ENCODE measurements around the gene ZC3H7A.

GRCh38 chr16:11725457-11725856, 71.6 kb downstream of the ZC3H7A start:
- no peak for TF ChIP-seq FOXM1 (IDR thresholded peaks at IDR 0.05; ENCODE audit: borderline replicate concordance)
- TF ChIP-seq LEF1 (IDR thresholded peaks at IDR 0.05; ENCODE audit: borderline replicate concordance), result no peak
- no peak for TF ChIP-seq ELF4 (IDR thresholded peaks at IDR 0.05)
- no peak for TF ChIP-seq HDGF (IDR thresholded peaks at IDR 0.05; ENCODE audit: borderline replicate concordance)
- TF ChIP-seq BHLHE40 (IDR thresholded peaks at IDR 0.05; ENCODE audit: borderline replicate concordance), result no peak

All from HEK293T (cell line).